IMR-90 (cell line): ENCODE data around the gene USP32. TPM values are rescaled to one million over a fixed set of nuclear protein-coding genes. Genes with fewer than 3 reads are reported as not detected.
A peak's percentile ranks its signal among the peaks of the same experiment; 100 is the strongest.

ENCODE experiments used
- ATAC-seq: fragments of 200-7000 bp; cut with Tn5 transposase; 2 replicates; pipeline ENCODE4 v1.9.1; 2020; ENCODE audit warnings: low read depth, mild to moderate bottlenecking, moderate library complexity
- Bru-seq: library from RNA; stranded (reverse); fragments of 400-500 nt; gene quantifications from one replicate; lab custom pipeline; 2021; lab: Mats Ljungman, UMichigan
- BruChase-seq, 2 experiments: library from RNA; stranded (reverse); fragments of 400-500 nt; gene quantifications; one replicate each; lab custom pipeline; 2021; lab: Mats Ljungman, UMichigan
- BruUV-seq: library from RNA; stranded (reverse); fragments of 400-500 nt; replicated peaks from 2 replicates; lab custom pipeline; 2021; lab: Mats Ljungman, UMichigan
- CTCF ChIA-PET: fragments of 300-600 bp; formaldehyde crosslinking; extraction: SDS; loops from one replicate; lab custom pipeline; 2021; ENCODE audit warnings: antibody characterized with exemption; lab: Yijun Ruan, JAX
- POLR2A ChIA-PET: fragments of 300-600 bp; sonication (Branson Sonifier 250); formaldehyde crosslinking; loops from one replicate; lab custom pipeline; 2022; ENCODE audit warnings: antibody characterized with exemption; ENCODE audit not compliant: unreplicated experiment; lab: Charles Lee
- DNase-seq: peaks from one replicate; pipeline ENCODE4 v3.0.0; 2013
- H2AFZ ChIP-seq: replicated peaks from 2 replicates; pipeline ENCODE3; 2013; ENCODE audit warnings: low read length, mild to moderate bottlenecking; ENCODE audit not compliant: poor library complexity
- H2AK5ac ChIP-seq: 2 replicates; pipeline ENCODE4 v1.6.1; 2013; ENCODE audit warnings: low read depth, low read length, inconsistent platforms
- H2AK9ac ChIP-seq: replicated peaks from 2 replicates; pipeline ENCODE3; 2013; ENCODE audit warnings: mild to moderate bottlenecking, low read depth, low read length, moderate library complexity; ENCODE audit not compliant: poor library complexity
- H2BK120ac ChIP-seq: 2 replicates; pipeline ENCODE4 v1.6.1; 2013; ENCODE audit warnings: low read depth, low read length, inconsistent platforms
- H2BK15ac ChIP-seq: 3 replicates; pipeline ENCODE4 v1.6.1; 2013; ENCODE audit warnings: low read depth, low read length, inconsistent platforms
- H2BK20ac ChIP-seq: 2 replicates; pipeline ENCODE4 v1.6.1; 2013; ENCODE audit warnings: low read depth, mild to moderate bottlenecking, inconsistent platforms, low read length, moderate library complexity
- H2BK5ac ChIP-seq: 2 replicates; pipeline ENCODE4 v1.6.1; 2013; ENCODE audit warnings: mild to moderate bottlenecking, low read depth, low read length, inconsistent platforms; ENCODE audit not compliant: poor library complexity, severe bottlenecking
- H3K14ac ChIP-seq: replicated peaks from 2 replicates; pipeline ENCODE4 v1.6.1; 2013; ENCODE audit warnings: low read depth, low read length, inconsistent platforms
- H3K18ac ChIP-seq: 2 replicates; pipeline ENCODE4 v1.6.1; 2013; ENCODE audit warnings: low read depth, low read length, control low read depth
- H3K23ac ChIP-seq: 2 replicates; pipeline ENCODE4 v1.6.1; 2013; ENCODE audit warnings: low read depth, low read length, inconsistent platforms
- H3K27ac ChIP-seq: 2 replicates; pipeline ENCODE4 v1.5.1; 2013; ENCODE audit warnings: mild to moderate bottlenecking, control low read depth, low read length; ENCODE audit not compliant: insufficient read depth
- H3K27me3 ChIP-seq: 2 replicates; pipeline ENCODE4 v1.6.1; 2013; ENCODE audit warnings: low read length; ENCODE audit not compliant: control insufficient read depth, insufficient read depth
- H3K36me3 ChIP-seq: 2 replicates; pipeline ENCODE4 v1.6.1; 2013; ENCODE audit warnings: low read length, mixed read lengths; ENCODE audit not compliant: control insufficient read depth, insufficient read depth
- H3K4ac ChIP-seq: 2 replicates; pipeline ENCODE4 v1.6.1; 2013; ENCODE audit warnings: low read depth, low read length, inconsistent platforms
- H3K4me1 ChIP-seq: 2 replicates; pipeline ENCODE4 v1.6.1; 2013; ENCODE audit warnings: low read length, mixed read lengths; ENCODE audit not compliant: control insufficient read depth, insufficient read depth
- H3K4me2 ChIP-seq: 2 replicates; pipeline ENCODE4 v1.6.1; 2013; ENCODE audit warnings: low read depth, mild to moderate bottlenecking, control low read depth, low read length, moderate library complexity
- H3K4me3 ChIP-seq: 2 replicates; pipeline ENCODE4 v1.5.1; 2013; ENCODE audit warnings: low read depth, mild to moderate bottlenecking, control low read depth, low read length, moderate library complexity; ENCODE audit not compliant: insufficient read depth
- H3K56ac ChIP-seq: 2 replicates; pipeline ENCODE4 v1.6.1; 2013; ENCODE audit warnings: low read length, inconsistent platforms; ENCODE audit not compliant: insufficient read depth; ENCODE audit errors: extremely low read depth
- H3K79me1 ChIP-seq, 2 experiments: 2 replicates each; pipeline ENCODE4 v1.6.1; 2013; ENCODE audit warnings: low read length in 2 of 2, inconsistent platforms in 1 of 2, low read depth in 1 of 2
- H3K9ac ChIP-seq: 2 replicates; pipeline ENCODE4 v1.6.1; 2013; ENCODE audit warnings: low read depth, low read length, control low read depth
- H3K9me1 ChIP-seq: 2 replicates; pipeline ENCODE4 v1.6.1; 2013; ENCODE audit warnings: low read length, inconsistent platforms; ENCODE audit not compliant: insufficient read depth
- H3K9me3 ChIP-seq: 2 replicates; pipeline ENCODE4 v1.6.1; 2013; ENCODE audit warnings: low read length; ENCODE audit not compliant: control insufficient read depth, insufficient read depth
- H4K20me1 ChIP-seq: 2 replicates; pipeline ENCODE4 v1.6.1; 2013; ENCODE audit warnings: low read length, inconsistent platforms; ENCODE audit not compliant: insufficient read depth
- H4K5ac ChIP-seq: 2 replicates; pipeline ENCODE4 v1.6.1; 2013; ENCODE audit warnings: mild to moderate bottlenecking, low read depth, low read length, control low read depth
- H4K8ac ChIP-seq, 2 experiments: 2 replicates each; pipeline ENCODE4 v1.6.1; 2013; ENCODE audit warnings: low read depth in 2 of 2, low read length in 2 of 2, control low read depth in 1 of 2, inconsistent platforms in 1 of 2
- H4K91ac ChIP-seq: 2 replicates; pipeline ENCODE4 v1.6.1; 2013; ENCODE audit warnings: low read depth, low read length, inconsistent platforms; ENCODE audit not compliant: insufficient read depth
- BHLHE40 ChIP-seq: fragments of 150-350 bp; IDR thresholded peaks from 2 replicates; pipeline ENCODE4 v1.6.1; 2016; ENCODE audit warnings: mild to moderate bottlenecking, low read depth, low read length
- CTCF ChIP-seq: conservative IDR thresholded peaks from 2 replicates; pipeline ENCODE4 v1.5.1; 2012; ENCODE audit warnings: mild to moderate bottlenecking, low read depth, low read length, improper control_type of control experiment
- ELK1 ChIP-seq: fragments of 150-350 bp; IDR thresholded peaks from 2 replicates; pipeline ENCODE4 v1.6.1; 2016; ENCODE audit warnings: low read depth, mild to moderate bottlenecking, low read length, moderate library complexity, borderline replicate concordance
- FOS ChIP-seq: fragments of 150-350 bp; IDR thresholded peaks from 2 replicates; pipeline ENCODE4 v1.6.1; 2016; ENCODE audit warnings: low read depth, low read length
- MAFK ChIP-seq: IDR thresholded peaks from 2 replicates; pipeline ENCODE4 v1.6.1; 2012; ENCODE audit warnings: low read depth, low read length, improper control_type of control experiment
- MAZ ChIP-seq: IDR thresholded peaks from 2 replicates; pipeline ENCODE4 v1.6.1; 2012; ENCODE audit warnings: low read depth, mild to moderate bottlenecking, low read length, improper control_type of control experiment, moderate library complexity, borderline replicate concordance
- MXI1 ChIP-seq: IDR thresholded peaks from 2 replicates; pipeline ENCODE4 v1.6.1; 2012; ENCODE audit warnings: low read depth, mild to moderate bottlenecking, low read length, moderate library complexity, borderline replicate concordance
- POLR2A ChIP-seq: IDR thresholded peaks from 2 replicates; pipeline ENCODE4 v1.6.1; 2012; ENCODE audit warnings: mild to moderate bottlenecking, low read depth, low read length
- RAD21 ChIP-seq: IDR thresholded peaks from 2 replicates; pipeline ENCODE4 v1.6.1; 2012; ENCODE audit warnings: low read length, improper control_type of control experiment
- RCOR1 ChIP-seq: IDR thresholded peaks from 2 replicates; pipeline ENCODE4 v1.6.1; 2012; ENCODE audit warnings: mild to moderate bottlenecking, low read length, improper control_type of control experiment; ENCODE audit not compliant: insufficient replicate concordance
- RFX5 ChIP-seq: IDR thresholded peaks from 2 replicates; pipeline ENCODE4 v1.8.0; 2012; ENCODE audit warnings: low read depth, mild to moderate bottlenecking, low read length, moderate library complexity
- SMC3 ChIP-seq: fragments of 150-350 bp; IDR thresholded peaks from 2 replicates; pipeline ENCODE4 v1.6.1; 2016; ENCODE audit warnings: low read depth, mild to moderate bottlenecking, antibody characterized with exemption, low read length, moderate library complexity
- WGBS, 2 experiments: methylation state at CpG; one replicate each; pipeline versions ENCODE4 v1.1.5 to v1.1.7; 2013; ENCODE audit warnings: missing lambda C conversion rate in 2 of 2; ENCODE audit not compliant: insufficient read length in 1 of 2; ENCODE audit errors: extremely low coverage in 2 of 2; 5-methylcytosine and 5-hydroxymethylcytosine counted together
- dilution Hi-C: fragments of 300-500 bp; cut with HindIII; formaldehyde crosslinking; loops from one replicate; pipeline ENCODE4 v1.14.3; 2018; ENCODE audit warnings: low sequenced_read_pairs; ENCODE audit not compliant: unreplicated experiment
- in situ Hi-C: fragments of 300-500 bp; cut with MboI; formaldehyde crosslinking; loops from 3 replicates; pipeline ENCODE4 v1.14.3; 2019; ENCODE audit warnings: low sequenced_read_pairs, inconsistent platforms, mixed read lengths
- intact Hi-C: fragments of 100-400 bp; cut with micrococcal nuclease; formaldehyde crosslinking; loops from 2 replicates; pipeline ENCODE4 v1.10.0; 2022
- long read RNA-seq: library from polyadenylated mRNA; unstranded; transcript quantifications from one replicate; pipeline ENCODE4 v2.0.0, GENCODE V29; 2021; ENCODE audit not compliant: unreplicated experiment
- polyA plus RNA-seq, 3 experiments: library from polyadenylated mRNA; depleted of rRNA; stranded (reverse); fragments of >200 nt; gene quantifications; 2 replicates each; pipeline ENCODE4 v1.2.3, GENCODE V29; 2012; ENCODE audit warnings: low replicate concordance in 1 of 3
- total RNA-seq: library from RNA; depleted of rRNA; stranded (reverse); fragments of >200 nt; gene quantifications from 2 replicates; pipeline ENCODE4 v1.2.3, GENCODE V29; 2012; rRNA removed

The USP32 gene
- total RNA-seq: 46.8 and 48.6 TPM in 2 replicates
- 16.2 and 16.8 TPM in 2 replicates for polyA plus RNA-seq (2012; rRNA removed)
- 3.5 and 6.9 TPM in 2 replicates for polyA plus RNA-seq (2012; cell fraction: cytosol; rRNA removed)
- polyA plus RNA-seq (2012; cell fraction: nucleus; rRNA removed; ENCODE audit: low replicate concordance): 4.3 and 25.1 TPM in 2 replicates
- percentile 91 among the genes with signal in this experiment for Bru-seq, nascent RNA
- percentile 87 among the genes with signal in this experiment for BruChase-seq, experiment 1, labeled RNA remaining after a 6-hour chase
- percentile 79 among the genes with signal in this experiment for BruChase-seq, experiment 2, labeled RNA remaining after a 2-hour chase
- long read RNA-seq, full-length matches to known transcripts: 2 of 16 reads
- long read RNA-seq, partial matches to known transcripts: 9 of 16 reads
- long read RNA-seq, other reads (novel, unspliced or antisense): 5 of 16 reads

- no peaks in the 10 kb centered on the region for H3K9me1 ChIP-seq
- H3K4me2 ChIP-seq: peak within 1 kb of the TSS; percentile 93
- intact Hi-C loops: loop anchor here (5.0 kb wide), 1 partner anchor 210 kb away; the partner anchor contains the start of gene PPM1D
- peak; percentile 91 for ATAC-seq
- peak within 1 kb of the TSS; percentile 79 for H2AFZ ChIP-seq
- H2BK15ac ChIP-seq: peak within 1 kb of the TSS; percentile 36; the same call in 2 of the 3 replicates
- H3K56ac ChIP-seq: peak within 1 kb of the TSS; percentile 90
- H3K9ac ChIP-seq: peak within 1 kb of the TSS; percentile 98
- dilution Hi-C loops: no loop called here
- WGBS, 2 experiments: 0% methylated on average over 2 of the region's 68 CpGs; no CpG with 5 or more reads in 1 of the 2 experiments
- no peaks in the 10 kb centered on the region for H3K27me3 ChIP-seq
- peak within 1 kb of the TSS; percentile 47 for H2BK20ac ChIP-seq
- peak within 1 kb of the TSS; percentile 93 for H3K18ac ChIP-seq
- peaks cover 19% of the 10 kb centered on the region; the same call in 1 of the 2 replicates for H4K20me1 ChIP-seq
- H4K5ac ChIP-seq: peak within 1 kb of the TSS; percentile 73
- H3K4me3 ChIP-seq: peak within 1 kb of the TSS; percentile 63
- peaks cover 2% of the 10 kb centered on the region; the same call in 1 of the 2 replicates for H3K4me1 ChIP-seq
- CTCF ChIA-PET: interaction anchor here (0.5 to 0.7 kb wide), 2 partner anchors 24 to 25 kb away, joined by 3 read pairs; no protein-coding TSS in a partner anchor
- H3K9me3 ChIP-seq: no peaks in the 10 kb centered on the region
- no peaks in the 10 kb centered on the region for H3K36me3 ChIP-seq
- POLR2A ChIA-PET: interaction anchor here (0.6 kb wide), 1 partner anchor 37 kb away, joined by 4 read pairs; no protein-coding TSS in a partner anchor
- peak within 1 kb of the TSS; percentile 82 for H4K91ac ChIP-seq
- peak within 1 kb of the TSS; percentile 92 for H2AK5ac ChIP-seq
- H2AK9ac ChIP-seq: peak within 1 kb of the TSS; percentile 98
- peak within 1 kb of the TSS; percentile 98 for H3K14ac ChIP-seq
- H2BK120ac ChIP-seq: peak within 1 kb of the TSS; percentile 53
- peaks cover 7 to 31% of the 10 kb centered on the region in 2 experiments; a peak in 3 of 4 replicates for H3K79me1 ChIP-seq
- no TSS peak for BruUV-seq
- in situ Hi-C loops: no loop called here
- peak; percentile 97 for DNase-seq
- H3K4ac ChIP-seq: peak within 1 kb of the TSS; percentile 90
- peak within 1 kb of the TSS; percentile 88 to 95 for H4K8ac ChIP-seq
- peak within 1 kb of the TSS; percentile 97 for H3K27ac ChIP-seq
- peak within 1 kb of the TSS; percentile 91 for H3K23ac ChIP-seq
- peak within 1 kb of the TSS; percentile 94 for H2BK5ac ChIP-seq
- TF ChIP-seq MAZ: peak; percentile 97; the same call in 1 of the 2 replicates
- peak; percentile 87 for TF ChIP-seq POLR2A
- no peak for TF ChIP-seq RAD21
- no peak for TF ChIP-seq MAFK
- TF ChIP-seq MXI1: peak; percentile 82
- 0 out of 2 replicates have a peak, but pooled peaks have one; percentile 23 for TF ChIP-seq FOS
- no peak for TF ChIP-seq RFX5
- no peak for TF ChIP-seq SMC3
- peak; percentile 94 for TF ChIP-seq BHLHE40
- no peak for TF ChIP-seq ELK1
- peak; percentile 31; the same call in 1 of the 2 replicates for TF ChIP-seq CTCF
- no peak for TF ChIP-seq RCOR1
These were observed at the start of gene USP32 for GRCh38 chr17:60392042-60392844. USP32 (minus strand) TSS chr17:60392133; CDS start chr17:60391939, 194 bp downstream.
